ENCODE results near the gene CXCL12. TPM values are rescaled to one million over a fixed set of nuclear protein-coding genes. Genes with fewer than 3 reads are reported as not detected.

Gene CXCL12
- total RNA-seq, 4 donors from 2014 or later: 44.7 to 81.2 (median 56.9) TPM

DNA sequence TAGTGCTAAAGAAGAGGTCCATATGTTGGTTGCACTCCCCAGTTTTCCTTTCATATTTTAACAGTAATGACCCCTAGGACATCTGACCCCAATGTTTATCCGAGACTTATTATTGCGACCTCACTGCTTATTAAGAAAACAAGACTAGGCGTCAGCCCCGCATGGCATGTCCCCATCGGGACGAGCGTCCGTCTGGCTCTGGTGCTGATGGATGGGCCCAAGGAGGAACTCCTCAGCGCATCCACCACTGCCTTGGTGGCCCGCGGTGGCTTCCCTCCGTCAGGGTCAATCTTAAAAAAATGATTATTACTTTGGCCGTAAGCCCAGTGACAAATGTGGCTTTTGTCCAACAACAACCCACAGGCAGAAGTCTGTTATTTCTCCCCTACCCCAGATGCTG is 40.1 kb upstream of the CXCL12 start:
- Histone ChIP-seq H3K27me3 (no peaks in the 10 kb centered on the region), H3K4me1 (no peaks in the 10 kb centered on the region), H3K4me3 (no peak overlapping the region), H3K9me3 (peaks cover 0 to 3% (median 0%) of the 10 kb centered on the region in 3 donors), H3K36me3 (no peaks in the 10 kb centered on the region), H3K27ac (no peak overlapping the region)
- TF ChIP-seq POLR2AphosphoS5 (IDR thresholded peaks at IDR 0.05): no peak
- TF ChIP-seq POLR2A (IDR thresholded peaks at IDR 0.05): no peak
- 64 to 73% methylated on average over 9 to 12 of the region's 13 CpGs for whole genome bisulfite sequencing, 2 donors (ENCODE audit: low coverage in 1 of 2)
- ATAC-seq: no peak

DNA sequence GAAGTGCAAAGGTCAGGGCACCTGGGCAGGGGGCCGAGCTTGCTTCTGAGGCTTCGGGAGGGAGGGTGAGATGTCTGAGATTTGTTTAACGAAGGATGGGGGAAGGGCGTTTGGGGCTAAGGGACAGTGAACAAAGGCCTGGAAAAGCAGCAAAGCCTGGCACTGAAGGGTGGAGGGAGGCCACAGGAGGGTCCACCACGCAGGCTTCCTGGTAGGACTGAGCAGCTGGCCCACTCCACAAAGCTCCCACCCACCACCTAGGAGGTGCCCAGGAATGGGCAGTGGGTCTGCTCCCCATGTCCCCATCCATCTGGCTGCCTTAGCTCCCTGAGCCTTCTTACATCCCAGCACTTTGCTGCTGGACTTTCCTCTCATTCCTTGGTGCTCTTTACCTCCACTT is 39.4 kb upstream of the CXCL12 start:
- no peak for ATAC-seq
- TF ChIP-seq EP300 (IDR thresholded peaks at IDR 0.05): no peak
- no peaks in the 10 kb centered on the region for H3K36me3 ChIP-seq
- no peak overlapping the region for H3K4me3 ChIP-seq
- H3K27me3 ChIP-seq: no peaks in the 10 kb centered on the region
- WGBS, 2 donors (ENCODE audit: low coverage in 1 of 2): 66 to 80% methylated on average over 2 to 3 of the region's 5 CpGs
- no peaks in the 10 kb centered on the region for H3K9me3 ChIP-seq
- no peaks in the 10 kb centered on the region for H3K4me1 ChIP-seq
- no peak overlapping the region for H3K27ac ChIP-seq

DNA sequence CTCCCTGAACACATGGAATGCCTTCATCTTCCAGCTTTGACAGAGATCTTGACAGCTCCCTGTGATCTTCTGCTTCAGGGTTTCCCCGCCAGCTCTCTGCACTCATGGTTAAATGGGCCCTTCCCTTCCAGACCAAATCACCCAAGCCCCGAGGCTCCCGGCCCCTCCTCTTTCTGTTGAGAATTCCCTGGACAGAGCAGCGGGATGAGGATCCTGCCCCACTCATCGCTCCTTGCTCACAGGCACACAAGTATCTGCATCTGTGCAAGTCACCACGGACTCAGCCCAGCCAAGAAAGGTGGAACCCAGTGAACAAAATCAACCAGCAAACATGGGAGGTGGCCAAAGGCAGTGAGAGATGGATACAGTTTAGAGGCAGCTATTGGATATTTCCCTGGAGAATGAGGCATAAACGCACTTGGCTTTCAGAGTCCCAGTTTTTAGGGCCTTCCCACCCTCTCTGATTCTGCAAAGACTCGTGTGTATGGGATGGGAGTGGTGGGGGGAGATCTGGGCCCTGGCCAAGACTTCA is 37.7 kb upstream of the CXCL12 start:
- Histone ChIP-seq H3K4me1 (no peaks in the 10 kb centered on the region), H3K4me3 (no peak overlapping the region), H3K36me3 (no peaks in the 10 kb centered on the region), H3K9me3 (no peaks in the 10 kb centered on the region), H3K27me3 (no peaks in the 10 kb centered on the region), H3K27ac (no peak overlapping the region)
- TF ChIP-seq, protein P1, sequence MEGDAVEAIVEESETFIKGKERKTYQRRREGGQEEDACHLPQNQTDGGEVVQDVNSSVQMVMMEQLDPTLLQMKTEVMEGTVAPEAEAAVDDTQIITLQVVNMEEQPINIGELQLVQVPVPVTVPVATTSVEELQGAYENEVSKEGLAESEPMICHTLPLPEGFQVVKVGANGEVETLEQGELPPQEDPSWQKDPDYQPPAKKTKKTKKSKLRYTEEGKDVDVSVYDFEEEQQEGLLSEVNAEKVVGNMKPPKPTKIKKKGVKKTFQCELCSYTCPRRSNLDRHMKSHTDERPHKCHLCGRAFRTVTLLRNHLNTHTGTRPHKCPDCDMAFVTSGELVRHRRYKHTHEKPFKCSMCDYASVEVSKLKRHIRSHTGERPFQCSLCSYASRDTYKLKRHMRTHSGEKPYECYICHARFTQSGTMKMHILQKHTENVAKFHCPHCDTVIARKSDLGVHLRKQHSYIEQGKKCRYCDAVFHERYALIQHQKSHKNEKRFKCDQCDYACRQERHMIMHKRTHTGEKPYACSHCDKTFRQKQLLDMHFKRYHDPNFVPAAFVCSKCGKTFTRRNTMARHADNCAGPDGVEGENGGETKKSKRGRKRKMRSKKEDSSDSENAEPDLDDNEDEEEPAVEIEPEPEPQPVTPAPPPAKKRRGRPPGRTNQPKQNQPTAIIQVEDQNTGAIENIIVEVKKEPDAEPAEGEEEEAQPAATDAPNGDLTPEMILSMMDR (IDR thresholded peaks at IDR 0.05): no peak
- no peak for TF ChIP-seq POLR2AphosphoS5 (IDR thresholded peaks at IDR 0.05)
- TF ChIP-seq POLR2A (IDR thresholded peaks at IDR 0.05): no peak
- no peak for TF ChIP-seq EP300 (IDR thresholded peaks at IDR 0.05)
- no peak for ATAC-seq
- 46 to 52% methylated on average over 4 to 7 of the region's 8 CpGs for WGBS, 2 donors (ENCODE audit: low coverage in 1 of 2)

DNA sequence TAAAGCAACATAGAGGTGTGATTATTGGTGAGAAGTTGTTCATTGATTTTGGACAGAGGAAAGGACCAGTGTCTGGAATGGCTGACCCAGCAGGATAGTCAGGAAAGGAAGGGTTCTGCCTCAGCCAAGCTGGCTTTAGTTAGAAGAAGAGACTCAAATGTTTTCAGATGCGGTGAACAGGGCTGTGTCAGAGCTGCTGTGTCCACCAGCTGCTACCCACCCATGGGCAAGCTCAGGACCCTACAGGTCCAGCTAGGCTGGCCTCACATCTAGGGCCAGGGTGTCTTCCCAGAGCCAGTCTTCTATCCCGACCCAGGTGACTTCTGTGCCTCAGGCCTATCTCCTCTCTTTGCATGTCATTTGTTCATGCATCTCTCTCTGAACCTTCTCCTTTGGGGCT is 37.3 kb upstream of the CXCL12 start:
- Histone ChIP-seq H3K27ac (no peak overlapping the region), H3K9me3 (no peaks in the 10 kb centered on the region), H3K27me3 (no peaks in the 10 kb centered on the region), H3K4me1 (no peaks in the 10 kb centered on the region), H3K36me3 (no peaks in the 10 kb centered on the region), H3K4me3 (no peak overlapping the region)
- ATAC-seq: no peak
- no peak for TF ChIP-seq EP300 (IDR thresholded peaks at IDR 0.05)
- TF ChIP-seq, protein P1 (IDR thresholded peaks at IDR 0.05): no peak
- TF ChIP-seq POLR2AphosphoS5 (IDR thresholded peaks at IDR 0.05): no peak
- TF ChIP-seq POLR2A (IDR thresholded peaks at IDR 0.05): no peak
- WGBS, 2 donors (ENCODE audit: low coverage in 1 of 2): 70 to 100% methylated on average over 1 to 2 of the region's 2 CpGs

DNA sequence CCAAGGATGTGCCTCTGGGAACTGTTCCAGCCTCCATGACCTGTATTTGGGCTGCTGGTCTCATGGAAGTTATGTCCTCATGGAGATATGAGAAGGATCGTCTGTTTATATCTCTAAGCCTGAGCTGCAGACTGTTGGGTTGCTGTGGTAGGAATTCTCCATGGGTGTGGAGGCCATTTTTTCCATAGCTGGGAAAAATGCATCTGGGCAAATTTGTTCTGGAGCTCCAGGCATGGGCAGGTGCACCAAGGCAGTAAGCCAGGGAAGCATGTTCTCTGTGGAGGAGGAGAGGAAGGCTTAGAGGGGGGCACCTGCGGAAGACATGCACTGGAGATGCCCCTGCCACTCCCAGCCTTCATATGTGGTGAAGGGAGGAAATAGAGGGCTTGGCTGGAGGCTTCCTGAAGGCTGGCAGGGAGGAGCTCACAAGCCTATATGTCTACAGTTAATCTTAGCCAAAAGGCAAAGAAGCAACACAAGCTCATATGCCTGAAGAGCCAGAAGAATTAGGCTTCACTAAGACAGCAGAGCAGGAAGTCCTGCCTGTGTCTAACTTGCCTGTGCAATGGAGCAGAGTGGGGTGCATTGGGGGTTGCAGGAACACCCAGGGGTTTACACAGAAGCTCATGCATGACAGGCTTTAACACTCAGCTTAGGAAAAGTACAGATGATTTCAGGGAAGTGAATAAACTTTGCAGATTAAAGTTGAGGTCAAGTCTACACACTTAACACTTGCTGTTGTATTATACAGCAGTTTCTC is 35.1 kb upstream of the CXCL12 start:
- 78 to 90% methylated on average over 1 to 2 of the region's 2 CpGs for WGBS, 2 donors (ENCODE audit: low coverage in 1 of 2)
- H3K4me1 ChIP-seq: peaks cover 0 to 10% (median 3%) of the 10 kb centered on the region in 3 donors
- ATAC-seq: no peak
- H3K27me3 ChIP-seq: no peaks in the 10 kb centered on the region
- H3K9me3 ChIP-seq: peaks cover 0 to 6% (median 0%) of the 10 kb centered on the region in 3 donors
- no peaks in the 10 kb centered on the region for H3K36me3 ChIP-seq
- no peak overlapping the region for H3K27ac ChIP-seq
- H3K4me3 ChIP-seq: no peak overlapping the region
- no peak for TF ChIP-seq EP300 (IDR thresholded peaks at IDR 0.05)
- TF ChIP-seq, protein P1 (IDR thresholded peaks at IDR 0.05): no peak
- no peak for TF ChIP-seq POLR2AphosphoS5 (IDR thresholded peaks at IDR 0.05)
- TF ChIP-seq POLR2A (IDR thresholded peaks at IDR 0.05): no peak

DNA sequence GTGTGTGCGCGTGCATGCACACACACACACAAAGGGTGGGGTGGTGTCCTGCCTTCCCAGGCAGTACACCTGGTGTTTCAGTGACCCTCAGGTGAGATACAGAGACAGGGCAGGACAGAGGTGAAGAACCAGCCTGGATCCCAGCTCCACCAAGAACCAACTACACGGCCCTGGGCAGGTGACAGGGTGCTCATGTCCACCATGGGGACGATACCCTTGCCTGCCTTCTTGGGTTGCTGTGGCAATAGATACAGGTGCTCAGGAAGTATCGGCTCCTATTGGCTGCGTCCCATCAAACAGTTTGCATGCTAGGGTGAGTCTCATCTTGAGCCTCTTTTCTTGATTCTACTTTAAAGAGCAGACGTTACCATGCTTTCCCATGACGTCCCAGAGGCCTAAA is 33.7 kb upstream of the CXCL12 start:
- Histone ChIP-seq H3K36me3 (no peaks in the 10 kb centered on the region), H3K27me3 (no peaks in the 10 kb centered on the region), H3K27ac (no peak overlapping the region), H3K4me3 (no peak overlapping the region), H3K4me1 (peaks cover 0 to 10% (median 3%) of the 10 kb centered on the region in 3 donors), H3K9me3 (peaks cover 0 to 8% (median 0%) of the 10 kb centered on the region in 3 donors)
- no peak for ATAC-seq
- WGBS, 2 donors (ENCODE audit: low coverage in 1 of 2): 88% methylated on average over 2 of the region's 8 CpGs; no CpG with 5 or more reads in 1 of the 2 donors
- TF ChIP-seq, protein P1 (IDR thresholded peaks at IDR 0.05): no peak
- TF ChIP-seq EP300 (IDR thresholded peaks at IDR 0.05): no peak
- no peak for TF ChIP-seq POLR2AphosphoS5 (IDR thresholded peaks at IDR 0.05)
- TF ChIP-seq POLR2A (IDR thresholded peaks at IDR 0.05): no peak
